OCI-LY3 (cell line): ENCODE data around the gene ROR2.

Experiments
- H2AFZ ChIP-seq: fragments of 200-600, 300-600 bp; shearing (Covaris generic); 2 replicates; pipeline ENCODE4 v1.6.0; 2014; ENCODE audit warnings: antibody characterized with exemption, low read depth, low read length
- H3K27ac ChIP-seq: fragments of 200-600, 300-600 bp; sonication (generic); 2 replicates; pipeline ENCODE4 v1.5.1; 2014; ENCODE audit warnings: mild to moderate bottlenecking, low read length, moderate library complexity, mixed read lengths
- H3K27me3 ChIP-seq: fragments of 200-600, 300-600 bp; sonication (generic); 2 replicates; pipeline ENCODE4 v1.6.1; 2014; ENCODE audit warnings: low read depth, low read length, mixed read lengths
- H3K36me3 ChIP-seq: fragments of 200-600, 300-600 bp; sonication (generic); replicated peaks from 2 replicates; pipeline ENCODE3; 2014; ENCODE audit warnings: low read depth, low read length, mixed read lengths
- H3K4me1 ChIP-seq: fragments of 300-600, 200-600 bp; sonication (generic); 2 replicates; pipeline ENCODE4 v1.6.1; 2014; ENCODE audit warnings: low read length, mixed read lengths
- H3K4me2 ChIP-seq: fragments of 200-600, 300-600 bp; sonication (generic); 2 replicates; pipeline ENCODE4 v1.6.1; 2014; ENCODE audit warnings: low read length, mixed read lengths
- H3K4me3 ChIP-seq: fragments of 300-600, 200-600 bp; sonication (generic); 2 replicates; pipeline ENCODE4 v1.5.1; 2014; ENCODE audit warnings: antibody characterized with exemption, mild to moderate bottlenecking, low read length, moderate library complexity
- H3K79me2 ChIP-seq: fragments of 300-600, 200-600 bp; shearing (Covaris generic); 2 replicates; pipeline ENCODE4 v1.6.1; 2014; ENCODE audit warnings: mild to moderate bottlenecking, low read length, mixed read lengths
- H3K9ac ChIP-seq: fragments of 300-600, 200-600 bp; shearing (Covaris generic); 2 replicates; pipeline ENCODE4 v1.6.0; 2014; ENCODE audit warnings: mild to moderate bottlenecking, low read length, moderate library complexity
- H3K9me3 ChIP-seq: fragments of 200-600, 300-600 bp; shearing (Covaris generic); 2 replicates; pipeline ENCODE4 v1.6.1; 2014; ENCODE audit warnings: low read length, mixed read lengths; ENCODE audit not compliant: insufficient read depth
- H4K20me1 ChIP-seq: fragments of 200-600, 300-600 bp; sonication (generic); 2 replicates; pipeline ENCODE4 v1.6.1; 2016; ENCODE audit warnings: low read length, mixed read lengths; ENCODE audit not compliant: insufficient read depth
- CTCF ChIP-seq: fragments of 200-600, 300-600 bp; sonication (generic); IDR thresholded peaks from 2 replicates; pipeline ENCODE4 v1.5.1; 2014; ENCODE audit warnings: antibody characterized with exemption, low read length, low read depth
- EZH2phosphoT487 ChIP-seq: fragments of 200-600 bp; shearing (Covaris generic); IDR thresholded peaks from 2 replicates; pipeline ENCODE4 v1.6.1; 2018; ENCODE audit warnings: antibody characterized with exemption, mixed run types, low read depth

Gene ROR2

GRCh38 chr9:91714020-91714806 lies 235.8 kb downstream of the ROR2 start:
- H3K9ac ChIP-seq = no peak overlapping the region
- H3K27me3 ChIP-seq = peaks cover 45% of the 10 kb centered on the region
- peaks cover 6% of the 10 kb centered on the region; the same call in 1 of the 2 replicates for H3K9me3 ChIP-seq
- no peaks in the 10 kb centered on the region for H3K36me3 ChIP-seq
- peaks cover 24% of the 10 kb centered on the region for H3K4me1 ChIP-seq
- H2AFZ ChIP-seq = no peak overlapping the region
- TF ChIP-seq CTCF (no peak), EZH2phosphoT487 (no peak)
- H4K20me1 ChIP-seq = 0 out of 2 replicates have a peak, but pooled peaks cover 3% of the 10 kb centered on the region
- H3K4me3 ChIP-seq = peak overlapping the region; percentile 70
- no peak overlapping the region for H3K27ac ChIP-seq
- no peaks in the 10 kb centered on the region for H3K79me2 ChIP-seq
- peak overlapping the region; percentile 55 for H3K4me2 ChIP-seq

GRCh38 chr9:91712811-91713210 lies 237.2 kb downstream of the ROR2 start:
- Histone ChIP-seq H2AFZ (no peak overlapping the region), H3K36me3 (no peaks in the 10 kb centered on the region), H3K9ac (peak overlapping the region; percentile 31; the same call in 1 of the 2 replicates), H3K79me2 (no peaks in the 10 kb centered on the region), H4K20me1 (no peaks in the 10 kb centered on the region), H3K27me3 (peaks cover 36% of the 10 kb centered on the region), H3K9me3 (peaks cover 6% of the 10 kb centered on the region; the same call in 1 of the 2 replicates), H3K4me1 (peaks cover 24% of the 10 kb centered on the region), H3K27ac (no peak overlapping the region), H3K4me3 (peak overlapping the region; percentile 65), H3K4me2 (peak overlapping the region; percentile 76)
- TF ChIP-seq EZH2phosphoT487 (no peak), CTCF (no peak)

DNA sequence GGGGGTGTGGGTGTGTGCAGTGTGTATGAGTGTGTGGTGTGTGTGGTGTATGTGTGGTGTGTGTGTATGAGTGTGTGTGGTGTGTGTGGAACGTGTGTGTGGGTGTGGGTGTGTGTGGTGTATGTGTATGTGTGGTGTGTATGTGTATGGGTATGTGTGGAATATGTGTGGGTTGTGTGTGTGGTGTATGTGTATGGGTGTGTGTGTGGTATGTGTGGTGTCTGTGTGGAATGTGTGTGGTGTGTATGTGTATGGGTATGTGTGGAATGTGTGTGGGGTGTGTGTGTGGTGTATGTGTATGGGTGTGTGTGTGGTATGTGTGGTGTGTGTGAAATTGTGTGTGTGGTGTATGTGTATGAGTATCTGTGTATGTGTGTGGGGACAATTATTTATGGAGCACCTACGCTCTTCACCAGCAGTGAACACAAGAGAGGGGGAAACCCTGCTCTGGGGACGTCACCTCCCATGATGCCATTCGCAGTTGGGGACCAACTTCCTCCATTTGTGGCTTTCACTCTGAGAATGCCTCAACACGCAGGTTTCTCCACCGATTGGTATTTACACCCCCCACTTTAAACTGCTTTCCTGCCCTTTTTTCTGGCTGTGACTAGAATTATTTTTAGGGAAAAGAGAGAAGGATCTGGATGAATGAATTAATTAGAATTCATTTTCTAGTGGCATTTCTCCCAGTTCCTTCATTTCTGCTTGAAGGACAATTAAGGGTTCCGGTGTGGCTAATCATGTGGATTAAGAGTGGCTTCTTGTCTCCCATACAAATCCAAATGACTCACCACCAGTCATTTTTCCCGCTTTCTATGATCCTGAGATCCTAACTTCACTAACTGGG lies 238.1 kb downstream of the ROR2 start:
- H2AFZ ChIP-seq = peak overlapping the region; percentile 50; the same call in 1 of the 2 replicates
- H3K4me2 ChIP-seq = peak overlapping the region; percentile 76
- H3K27ac ChIP-seq = peak overlapping the region; percentile 9
- no peaks in the 10 kb centered on the region for H3K36me3 ChIP-seq
- peaks cover 6% of the 10 kb centered on the region; the same call in 1 of the 2 replicates for H3K9me3 ChIP-seq
- peaks cover 24% of the 10 kb centered on the region for H3K4me1 ChIP-seq
- H3K4me3 ChIP-seq = peak overlapping the region; percentile 65
- no peaks in the 10 kb centered on the region for H4K20me1 ChIP-seq
- H3K9ac ChIP-seq = peak overlapping the region; percentile 31; the same call in 1 of the 2 replicates
- TF ChIP-seq EZH2phosphoT487 (no peak), CTCF (no peak)
- no peaks in the 10 kb centered on the region for H3K79me2 ChIP-seq
- peaks cover 29% of the 10 kb centered on the region for H3K27me3 ChIP-seq

DNA sequence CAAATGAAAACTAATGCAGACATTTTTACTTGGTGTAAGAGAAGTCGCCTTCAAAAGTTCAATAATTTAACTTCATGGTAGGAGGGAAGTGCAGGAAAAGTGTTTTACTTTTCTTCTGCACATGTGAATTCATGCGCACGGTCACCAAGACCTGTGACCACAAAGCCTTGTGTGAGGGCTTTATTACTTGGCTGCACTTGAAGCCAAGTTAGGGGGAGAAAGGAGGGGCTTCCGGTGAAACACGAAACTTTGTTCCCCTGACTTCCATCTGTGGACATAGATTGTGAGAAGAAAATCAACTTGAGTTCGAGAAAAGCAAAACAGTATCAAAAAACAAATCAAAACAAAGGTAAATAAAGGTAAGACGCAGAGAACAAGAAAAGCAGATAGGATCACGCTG lies 239.9 kb downstream of the ROR2 start:
- H3K36me3 ChIP-seq = no peaks in the 10 kb centered on the region
- H3K4me3 ChIP-seq = no peak overlapping the region
- no peaks in the 10 kb centered on the region for H4K20me1 ChIP-seq
- H3K4me1 ChIP-seq = peaks cover 24% of the 10 kb centered on the region
- no peak overlapping the region for H3K27ac ChIP-seq
- no peak overlapping the region for H3K4me2 ChIP-seq
- TF ChIP-seq CTCF = no peak
- no peak overlapping the region for H3K9ac ChIP-seq
- H3K27me3 ChIP-seq = peaks cover 12% of the 10 kb centered on the region
- peaks cover 6% of the 10 kb centered on the region; the same call in 1 of the 2 replicates for H3K9me3 ChIP-seq
- no peaks in the 10 kb centered on the region for H3K79me2 ChIP-seq
- H2AFZ ChIP-seq = no peak overlapping the region
